ENCODE measurements around the gene CLIP4.

Gene CLIP4

DNA sequence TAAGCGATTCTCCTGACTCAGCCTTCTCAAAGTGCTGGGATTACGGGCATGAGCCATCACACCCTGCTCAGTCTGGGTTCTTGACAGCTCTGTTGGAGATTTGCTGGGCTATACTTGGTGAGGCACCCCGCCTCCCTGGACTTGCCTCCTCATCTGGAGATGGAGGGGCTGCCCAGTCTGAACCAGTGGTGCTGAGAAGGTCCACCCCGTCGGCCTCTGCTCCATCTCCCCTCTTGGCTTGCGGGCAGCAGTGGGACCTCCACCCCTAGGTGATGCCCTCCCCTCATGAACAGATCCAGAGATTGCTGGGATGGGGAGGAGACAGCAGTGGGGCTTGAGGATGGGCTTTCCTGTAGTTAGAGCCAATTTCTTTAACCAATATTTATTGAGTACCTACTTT lies 120.9 kb downstream of the CLIP4 start:
- in situ Hi-C loops (cut with HindIII; ENCODE audit: low sequenced_read_pairs) = no loop called here

- in situ Hi-C loops (cut with HindIII; ENCODE audit: low sequenced_read_pairs) = no loop called here
These were observed 123.3 kb downstream of the CLIP4 start for GRCh38 chr2:29238497-29238896.
